ENCODE results near the gene NUP210L.
"Not testable (repeated sequence)": the region's sequence is repeated elsewhere in the genome, so short reads cannot be mapped to it uniquely, and the experiment has no call there.

NUP210L gene

DNA sequence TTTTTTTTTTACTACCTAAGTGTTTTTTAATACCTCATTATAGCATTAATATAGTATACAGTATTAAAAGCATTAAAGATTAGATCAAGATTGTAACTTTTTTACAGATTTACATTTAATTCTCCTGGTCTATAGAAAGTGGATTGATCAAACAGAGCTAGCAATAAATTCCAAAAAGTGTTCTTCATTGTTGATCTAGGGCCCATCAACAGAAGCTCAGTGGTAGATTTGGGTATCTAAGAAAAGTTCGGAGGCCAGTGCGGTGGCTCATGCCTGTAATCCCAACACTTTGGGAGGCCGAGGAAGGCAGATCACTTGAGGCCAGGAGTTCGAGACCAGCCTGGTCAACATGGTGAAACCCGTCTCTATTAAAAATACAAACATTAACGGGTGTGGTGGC lies 12.5 kb downstream of the NUP210L start:
- DNase-seq (ENCODE audit: low read depth) = no peak
- H3K4me3 ChIP-seq (ENCODE audit: low read depth, low read length) = no peak overlapping the region
- TF ChIP-seq, protein P1, sequence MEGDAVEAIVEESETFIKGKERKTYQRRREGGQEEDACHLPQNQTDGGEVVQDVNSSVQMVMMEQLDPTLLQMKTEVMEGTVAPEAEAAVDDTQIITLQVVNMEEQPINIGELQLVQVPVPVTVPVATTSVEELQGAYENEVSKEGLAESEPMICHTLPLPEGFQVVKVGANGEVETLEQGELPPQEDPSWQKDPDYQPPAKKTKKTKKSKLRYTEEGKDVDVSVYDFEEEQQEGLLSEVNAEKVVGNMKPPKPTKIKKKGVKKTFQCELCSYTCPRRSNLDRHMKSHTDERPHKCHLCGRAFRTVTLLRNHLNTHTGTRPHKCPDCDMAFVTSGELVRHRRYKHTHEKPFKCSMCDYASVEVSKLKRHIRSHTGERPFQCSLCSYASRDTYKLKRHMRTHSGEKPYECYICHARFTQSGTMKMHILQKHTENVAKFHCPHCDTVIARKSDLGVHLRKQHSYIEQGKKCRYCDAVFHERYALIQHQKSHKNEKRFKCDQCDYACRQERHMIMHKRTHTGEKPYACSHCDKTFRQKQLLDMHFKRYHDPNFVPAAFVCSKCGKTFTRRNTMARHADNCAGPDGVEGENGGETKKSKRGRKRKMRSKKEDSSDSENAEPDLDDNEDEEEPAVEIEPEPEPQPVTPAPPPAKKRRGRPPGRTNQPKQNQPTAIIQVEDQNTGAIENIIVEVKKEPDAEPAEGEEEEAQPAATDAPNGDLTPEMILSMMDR (IDR thresholded peaks at IDR 0.05; ENCODE audit: insufficient read depth, low read depth, low read length, missing control alignments) = no peak

DNA sequence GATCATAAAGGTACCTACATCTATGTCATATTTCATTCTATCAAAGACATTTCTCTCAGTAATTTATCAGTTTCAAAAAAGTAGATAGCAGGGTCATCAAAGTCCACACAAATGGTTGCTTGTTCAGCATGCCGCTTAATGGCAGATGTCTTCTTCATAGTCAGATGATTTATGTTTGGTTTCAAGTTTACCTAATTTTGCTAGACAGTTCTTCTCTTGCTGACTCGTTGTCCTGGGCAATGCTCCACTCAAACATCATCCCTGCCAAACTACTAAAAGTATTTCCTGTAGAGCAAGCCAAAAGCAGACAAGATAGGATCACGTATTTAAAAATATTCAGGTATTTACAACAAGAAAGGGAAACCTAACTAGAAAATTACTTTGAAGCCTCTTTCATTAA lies 13.6 kb downstream of the NUP210L start:
- no peak overlapping the region for H3K4me3 ChIP-seq (ENCODE audit: low read depth, low read length)
- no peak for DNase-seq (ENCODE audit: low read depth)
- TF ChIP-seq, protein P1 (IDR thresholded peaks at IDR 0.05; ENCODE audit: insufficient read depth, low read depth, low read length, missing control alignments) = no peak

DNA sequence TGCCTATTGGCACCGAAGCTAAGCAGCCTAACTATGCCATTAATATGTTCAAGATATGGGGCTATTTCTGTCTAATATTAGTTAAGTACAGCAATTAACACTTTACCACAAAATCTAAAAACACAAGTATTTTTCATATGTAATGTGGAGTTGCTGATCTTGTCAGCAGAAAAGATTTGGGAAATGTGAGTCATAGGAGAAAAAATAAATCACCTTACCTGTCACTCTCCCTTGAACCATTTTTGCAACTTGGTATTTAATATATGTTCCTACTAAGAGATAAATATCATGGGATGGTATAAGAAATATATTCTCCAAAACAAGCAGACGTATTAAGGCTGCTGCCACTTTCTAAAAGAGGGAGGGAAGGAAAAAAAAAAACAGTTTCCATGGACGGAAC lies 17.0 kb downstream of the NUP210L start:
- no peak overlapping the region for H3K4me3 ChIP-seq (ENCODE audit: low read depth, low read length)
- DNase-seq (ENCODE audit: low read depth) = no peak
- TF ChIP-seq, protein P1 (IDR thresholded peaks at IDR 0.05; ENCODE audit: insufficient read depth, low read depth, low read length, missing control alignments) = no peak

DNA sequence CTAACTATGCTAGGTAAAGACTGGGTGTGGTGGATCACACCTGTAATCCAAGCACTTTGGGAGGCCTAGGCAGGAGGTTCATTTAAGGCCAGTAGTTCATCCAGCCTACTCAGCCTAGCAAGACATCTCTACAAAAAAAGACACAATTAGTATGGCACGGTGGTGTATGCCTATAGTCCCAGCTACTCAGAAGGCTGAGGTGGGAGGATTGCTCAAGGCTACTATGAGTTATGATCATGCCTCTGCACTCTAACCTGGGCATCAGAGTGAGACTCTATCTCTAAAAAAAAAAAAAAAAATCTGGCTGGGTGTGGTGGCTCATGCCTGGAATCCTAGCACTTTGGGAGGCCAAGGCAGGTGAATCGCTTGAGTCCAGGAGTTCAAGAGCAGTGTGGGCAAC lies 21.6 kb downstream of the NUP210L start:
- TF ChIP-seq, protein P1 (IDR thresholded peaks at IDR 0.05; ENCODE audit: insufficient read depth, low read depth, low read length, missing control alignments) = no peak
- no peak overlapping the region for H3K4me3 ChIP-seq (ENCODE audit: low read depth, low read length)
- DNase-seq (ENCODE audit: low read depth) = no peak

DNA sequence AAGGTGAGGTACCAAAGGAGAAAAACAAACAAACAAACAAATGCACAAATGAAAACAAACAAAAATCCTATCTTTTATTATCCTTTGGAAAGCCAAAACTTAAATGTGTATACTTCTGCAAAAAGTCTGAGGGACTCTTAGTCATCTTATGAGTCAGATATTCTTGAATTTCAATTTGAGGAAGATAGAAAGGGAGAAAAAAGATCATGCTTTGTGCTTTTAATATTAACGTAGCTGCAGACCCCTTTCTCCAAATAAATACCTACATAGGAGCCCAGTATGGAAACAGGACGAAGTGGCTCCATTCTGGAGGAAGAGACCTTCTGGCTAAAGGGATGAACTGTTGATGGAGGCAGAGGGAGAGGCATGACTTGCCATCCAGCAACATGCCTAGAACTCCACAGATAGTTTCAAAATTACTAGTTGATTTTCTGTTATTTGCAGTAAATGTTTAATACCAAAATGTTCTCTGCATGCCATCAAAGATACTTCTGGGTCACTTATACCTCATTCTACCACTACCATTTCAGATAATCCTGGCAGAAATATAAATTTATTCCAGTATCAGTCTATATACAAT lies 25.4 kb downstream of the NUP210L start:
- TF ChIP-seq, protein P1 (IDR thresholded peaks at IDR 0.05; ENCODE audit: insufficient read depth, low read depth, low read length, missing control alignments) = no peak
- DNase-seq (ENCODE audit: low read depth) = no peak
- H3K4me3 ChIP-seq (ENCODE audit: low read depth, low read length) = no peak overlapping the region

DNA sequence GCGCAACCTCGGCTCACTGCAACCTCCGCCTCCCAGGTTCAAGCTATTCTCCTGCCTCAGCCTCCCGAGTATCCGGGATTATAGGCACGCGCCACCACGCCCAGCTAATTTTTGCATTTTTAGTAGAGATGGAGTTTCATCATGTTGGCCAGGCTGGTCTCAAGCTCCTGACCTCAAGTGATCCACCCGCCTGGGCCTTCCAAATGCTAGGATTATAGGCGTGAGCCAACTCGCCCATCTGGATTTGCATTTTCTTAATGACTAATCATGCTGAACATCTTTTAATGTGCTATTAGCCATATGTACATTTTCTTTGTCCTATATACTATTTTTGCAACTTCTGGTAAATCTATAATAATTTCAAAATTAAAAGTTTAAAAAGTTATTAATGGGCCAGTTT lies 31.7 kb downstream of the NUP210L start:
- DNase-seq (ENCODE audit: low read depth); H3K4me3 ChIP-seq (ENCODE audit: low read depth, low read length): not testable (repeated sequence)

DNA sequence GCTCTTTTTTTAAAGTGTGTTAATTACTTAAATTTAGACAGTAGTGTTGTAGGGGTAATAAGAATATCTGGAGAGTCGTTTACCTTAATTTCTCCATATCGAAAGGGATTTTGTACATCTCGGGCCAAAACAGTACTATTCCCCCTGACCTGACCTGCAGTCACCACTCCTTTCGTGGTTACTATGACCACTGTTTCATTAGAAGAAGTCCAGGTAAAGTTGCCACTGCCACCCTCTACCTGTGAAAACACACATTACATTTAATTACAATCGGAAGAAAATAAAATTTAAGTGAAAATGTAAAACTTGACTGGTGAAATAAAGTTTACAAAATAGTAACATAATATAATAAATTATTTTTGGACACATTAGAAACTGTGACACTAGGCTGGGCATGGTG lies 37.2 kb downstream of the NUP210L start:
- DNase-seq (ENCODE audit: low read depth) = no peak
- TF ChIP-seq, protein P1 (IDR thresholded peaks at IDR 0.05; ENCODE audit: insufficient read depth, low read depth, low read length, missing control alignments) = no peak
- H3K4me3 ChIP-seq (ENCODE audit: low read depth, low read length) = no peak overlapping the region
